K562 (cell line): Measurements from ENCODE around the gene ORC1. TPM values are rescaled to one million over a fixed set of nuclear protein-coding genes. Genes with fewer than 3 reads are reported as not detected.

Experiments used
- ATAC-seq: fragments of 200-7000 bp; cut with Tn5 transposase; 3 replicates; pipeline ENCODE4 v1.9.1; 2020; ENCODE audit warnings: moderate library complexity
- BruUV-seq: library from RNA; stranded (reverse); fragments of 400-500 nt; replicated peaks from 2 replicates; lab custom pipeline; 2021; lab: Mats Ljungman, UMichigan
- CTCF ChIA-PET: fragments of 300-600 bp; formaldehyde crosslinking; extraction: SDS; loops from one replicate; lab custom pipeline; 2021; ENCODE audit warnings: low intra/inter-chr PET ratio; lab: Yijun Ruan, JAX
- POLR2A ChIA-PET: fragments of 300-600, 350-650 bp; sonication (Branson Sonifier 250); formaldehyde crosslinking; extraction: SDS; loops from one replicate; lab custom pipeline; 2021; ENCODE audit warnings: antibody characterized with exemption, inconsistent platforms; lab: Yijun Ruan, JAX
- DNase-seq, 4 experiments: peaks; one replicate each; pipeline versions ENCODE4 v3.0.0 to v3.0.0-alpha.2; 2011 to 2018; ENCODE audit warnings: low spot score in 3 of 4, mixed read lengths in 3 of 4; ENCODE audit errors: extremely low read depth in 1 of 4
- FAIRE-seq: peaks from 2 replicates; lab custom pipeline; 2011; peaks lifted over from hg19 to GRCh38; lab: Jason Lieb, UNC
- H2AFZ ChIP-seq: 2 replicates; pipeline ENCODE4 v1.6.0; 2011; ENCODE audit warnings: low read depth, low read length, control low read depth, inconsistent platforms
- H3K27ac ChIP-seq: fragments of 200-600 bp; 3 replicates; pipeline ENCODE4 v1.8.0; 2011; ENCODE audit warnings: low read depth, mild to moderate bottlenecking, control low read depth, inconsistent platforms, low read length, moderate library complexity, mixed read lengths; ENCODE audit errors: extremely low read depth
- H3K27me3 ChIP-seq, 2 experiments: fragments of 300-600 bp in 1 of 2; 2 replicates in 1 of 2; 3 replicates in 1 of 2; pipeline versions ENCODE4 v1.6.0 to v1.8.0; 2011; ENCODE audit warnings: inconsistent platforms in 2 of 2, low read length in 2 of 2, mild to moderate bottlenecking in 1 of 2, mixed read lengths in 1 of 2, moderate library complexity in 1 of 2; ENCODE audit not compliant: control insufficient read depth in 2 of 2, insufficient read depth in 2 of 2
- H3K36me3 ChIP-seq: fragments of 300-600 bp; 3 replicates; pipeline ENCODE4 v1.8.0; 2011; ENCODE audit warnings: mild to moderate bottlenecking, low read length, inconsistent platforms; ENCODE audit not compliant: control insufficient read depth, insufficient read depth
- H3K4me1 ChIP-seq, 2 experiments: fragments of 200-600 bp in 1 of 2; replicated peaks in 1 of 2; 2 replicates in 1 of 2; 3 replicates in 1 of 2; pipeline versions ENCODE4 v1.5.1 to v1.8.0; 2011; ENCODE audit warnings: inconsistent platforms in 2 of 2, low read length in 2 of 2, mild to moderate bottlenecking in 1 of 2, mixed read lengths in 1 of 2, moderate library complexity in 1 of 2; ENCODE audit not compliant: control insufficient read depth in 2 of 2, insufficient read depth in 2 of 2
- H3K4me2 ChIP-seq: 2 replicates; pipeline ENCODE4 v1.6.1; 2011; ENCODE audit warnings: low read length, control low read depth, inconsistent platforms, mixed read lengths; ENCODE audit not compliant: insufficient read depth
- H3K4me3 ChIP-seq: fragments of 200-600 bp; sonication (generic), shearing (Covaris generic); 2 replicates; pipeline ENCODE4 v1.5.1; 2016; ENCODE audit warnings: control low read depth, inconsistent platforms
- H3K79me2 ChIP-seq: fragments of 200-600 bp; 3 replicates; pipeline ENCODE4 v1.8.0; 2011; ENCODE audit warnings: low read length, inconsistent platforms; ENCODE audit not compliant: control insufficient read depth, insufficient read depth
- H3K9ac ChIP-seq, 2 experiments: 2 replicates each; pipeline versions ENCODE4 v1.6.0 to v1.6.1; 2011; ENCODE audit warnings: low read depth in 2 of 2, low read length in 2 of 2, control low read depth in 1 of 2, inconsistent platforms in 1 of 2, mild to moderate bottlenecking in 1 of 2, mixed read lengths in 1 of 2; ENCODE audit not compliant: insufficient read depth in 1 of 2
- H3K9me1 ChIP-seq: one replicate; pipeline ENCODE4 v1.6.0; 2011; ENCODE audit warnings: inconsistent platforms, mild to moderate bottlenecking, low read length, moderate library complexity; ENCODE audit not compliant: control insufficient read depth, insufficient read depth
- H3K9me3 ChIP-seq: replicated peaks from 2 replicates; pipeline ENCODE4 v1.5.1; 2011; ENCODE audit warnings: low read depth, low read length, inconsistent platforms; ENCODE audit not compliant: control insufficient read depth, insufficient read depth
- H4K20me1 ChIP-seq: replicated peaks from 2 replicates; pipeline ENCODE4 v1.6.1; 2011; ENCODE audit warnings: low read length, inconsistent platforms, mixed read lengths; ENCODE audit not compliant: control insufficient read depth, insufficient read depth
- ATF7 ChIP-seq: fragments of 450-650 bp; IDR thresholded peaks from 2 replicates; pipeline ENCODE4 v1.7.1; 2014; ENCODE audit warnings: mild to moderate bottlenecking, moderate library complexity
- EP300 ChIP-seq: IDR thresholded peaks from 2 replicates; pipeline ENCODE4 v1.6.1; 2012; ENCODE audit warnings: low read length, improper control_type of control experiment
- GATAD2B ChIP-seq: fragments of 450-650 bp; IDR thresholded peaks from 2 replicates; pipeline ENCODE4 v1.6.1; 2017; ENCODE audit warnings: mild to moderate bottlenecking, borderline replicate concordance
- MIER1 ChIP-seq: fragments of 450-650 bp; IDR thresholded peaks from 2 replicates; pipeline ENCODE4 v1.6.1; 2016; ENCODE audit warnings: antibody characterized with exemption, mild to moderate bottlenecking, low read depth
- TARDBP ChIP-seq: fragments of 450-650 bp; IDR thresholded peaks from 2 replicates; pipeline ENCODE4 v1.6.1; 2016
- ZNF3 ChIP-seq: fragments of 250-450 bp; sonication (Bioruptor Pico); IDR thresholded peaks from 2 replicates; pipeline ENCODE4 v1.5.0; 2021; ENCODE audit warnings: mild to moderate bottlenecking, moderate library complexity
- WGBS: fragments of 100-300 bp; shearing (Covaris generic); methylation state at CpG from one replicate; pipeline ENCODE4 v1.1.6; 2016; ENCODE audit warnings: low coverage, mixed read lengths; ENCODE audit not compliant: insufficient coverage; ENCODE audit errors: missing lambda C conversion rate; 5-methylcytosine and 5-hydroxymethylcytosine counted together
- in situ Hi-C: fragments of 300-500 bp; cut with MboI; formaldehyde crosslinking; loops from 4 replicates; pipeline ENCODE4 v1.15.0; 2018; ENCODE audit warnings: inconsistent platforms, mixed read lengths
- intact Hi-C: fragments of 100-400 bp; cut with micrococcal nuclease; formaldehyde crosslinking; loops from 2 replicates; pipeline ENCODE4 v1.14.2; 2022
- polyA plus RNA-seq, 8 experiments: library from polyadenylated mRNA; depleted of rRNA in 4 of 8; stranded (reverse) in 5 of 8; unstranded in 3 of 8; fragments of >200 nt; fragmentation: Nextera tagmentation in 2 of 8; fragmentation: Illumina TruSeq in 1 of 8; extraction: Ambion mirVana in 2 of 8; extraction: Trizol in 1 of 8; gene quantifications; 2 replicates each; pipeline versions ENCODE4 v1.2.1 to v1.2.3, GENCODE V29; 2011 to 2014; ENCODE audit warnings: inconsistent platforms in 1 of 8, missing spikeins in 1 of 8
- total RNA-seq, 7 experiments: library from RNA; depleted of rRNA in 6 of 7; stranded (reverse); fragments of >200 nt in 6 of 7; fragmentation: Illumina TruSeq in 2 of 7; extraction: Trizol in 2 of 7; gene quantifications; 2 replicates each; pipeline versions ENCODE4 v1.2.1 to v1.2.3, GENCODE V29; 2011 to 2021; ENCODE audit warnings: low replicate concordance in 1 of 7
- TF ChIP-seq, protein P1 (sequence below): fragments of 450-650 bp; IDR thresholded peaks from 2 replicates; pipeline ENCODE4 v1.6.1; 2017; ENCODE audit warnings: antibody characterized with exemption, mild to moderate bottlenecking
- TF ChIP-seq, protein P2 (sequence below), 2 experiments: fragments of 450-650 bp; IDR thresholded peaks; 2 replicates each; pipeline ENCODE4 v1.6.1; 2018; ENCODE audit warnings: mild to moderate bottlenecking in 2 of 2, low read depth in 1 of 2; ENCODE audit not compliant: partially characterized antibody in 2 of 2
- TF ChIP-seq, protein P3 (sequence below): fragments of 200-400 bp; formaldehyde crosslinking; IDR thresholded peaks from 2 replicates; pipeline ENCODE4 v1.6.1; 2017; ENCODE audit warnings: mild to moderate bottlenecking, low read depth, low read length, moderate library complexity

The ORC1 gene
- total and polyA plus RNA-seq, 9 of the 15 experiments (the other 6 are each of a cell fraction or from before 2014, with no cell fraction given), result 26.4 to 91.6 (median 69.7) TPM

DNA sequence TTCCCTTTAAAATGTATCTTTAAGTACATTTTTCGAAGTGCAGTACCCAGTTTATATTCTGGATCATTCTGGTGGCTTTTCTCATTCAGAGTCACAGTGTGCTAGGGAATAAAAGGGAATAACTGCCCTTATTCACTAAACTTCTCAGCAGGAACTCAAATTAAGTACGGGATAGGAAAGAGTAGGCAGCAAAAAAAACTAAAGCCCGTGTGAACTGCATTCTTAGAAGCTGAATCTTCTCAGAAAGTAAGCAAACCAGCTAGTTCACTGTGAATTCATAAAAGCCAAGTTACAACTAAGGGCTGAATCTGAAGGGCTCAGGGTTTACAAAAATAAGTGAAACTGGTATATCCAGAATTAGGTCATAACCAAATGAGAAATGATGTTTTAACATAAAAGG, 22.1 kb upstream of the ORC1 start (continued):
- TF ChIP-seq, protein P1, sequence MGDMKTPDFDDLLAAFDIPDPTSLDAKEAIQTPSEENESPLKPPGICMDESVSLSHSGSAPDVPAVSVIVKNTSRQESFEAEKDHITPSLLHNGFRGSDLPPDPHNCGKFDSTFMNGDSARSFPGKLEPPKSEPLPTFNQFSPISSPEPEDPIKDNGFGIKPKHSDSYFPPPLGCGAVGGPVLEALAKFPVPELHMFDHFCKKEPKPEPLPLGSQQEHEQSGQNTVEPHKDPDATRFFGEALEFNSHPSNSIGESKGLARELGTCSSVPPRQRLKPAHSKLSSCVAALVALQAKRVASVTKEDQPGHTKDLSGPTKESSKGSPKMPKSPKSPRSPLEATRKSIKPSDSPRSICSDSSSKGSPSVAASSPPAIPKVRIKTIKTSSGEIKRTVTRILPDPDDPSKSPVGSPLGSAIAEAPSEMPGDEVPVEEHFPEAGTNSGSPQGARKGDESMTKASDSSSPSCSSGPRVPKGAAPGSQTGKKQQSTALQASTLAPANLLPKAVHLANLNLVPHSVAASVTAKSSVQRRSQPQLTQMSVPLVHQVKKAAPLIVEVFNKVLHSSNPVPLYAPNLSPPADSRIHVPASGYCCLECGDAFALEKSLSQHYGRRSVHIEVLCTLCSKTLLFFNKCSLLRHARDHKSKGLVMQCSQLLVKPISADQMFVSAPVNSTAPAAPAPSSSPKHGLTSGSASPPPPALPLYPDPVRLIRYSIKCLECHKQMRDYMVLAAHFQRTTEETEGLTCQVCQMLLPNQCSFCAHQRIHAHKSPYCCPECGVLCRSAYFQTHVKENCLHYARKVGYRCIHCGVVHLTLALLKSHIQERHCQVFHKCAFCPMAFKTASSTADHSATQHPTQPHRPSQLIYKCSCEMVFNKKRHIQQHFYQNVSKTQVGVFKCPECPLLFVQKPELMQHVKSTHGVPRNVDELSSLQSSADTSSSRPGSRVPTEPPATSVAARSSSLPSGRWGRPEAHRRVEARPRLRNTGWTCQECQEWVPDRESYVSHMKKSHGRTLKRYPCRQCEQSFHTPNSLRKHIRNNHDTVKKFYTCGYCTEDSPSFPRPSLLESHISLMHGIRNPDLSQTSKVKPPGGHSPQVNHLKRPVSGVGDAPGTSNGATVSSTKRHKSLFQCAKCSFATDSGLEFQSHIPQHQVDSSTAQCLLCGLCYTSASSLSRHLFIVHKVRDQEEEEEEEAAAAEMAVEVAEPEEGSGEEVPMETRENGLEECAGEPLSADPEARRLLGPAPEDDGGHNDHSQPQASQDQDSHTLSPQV, result 0 out of 2 replicates have a peak, but pooled peaks have one; percentile 15

DNA sequence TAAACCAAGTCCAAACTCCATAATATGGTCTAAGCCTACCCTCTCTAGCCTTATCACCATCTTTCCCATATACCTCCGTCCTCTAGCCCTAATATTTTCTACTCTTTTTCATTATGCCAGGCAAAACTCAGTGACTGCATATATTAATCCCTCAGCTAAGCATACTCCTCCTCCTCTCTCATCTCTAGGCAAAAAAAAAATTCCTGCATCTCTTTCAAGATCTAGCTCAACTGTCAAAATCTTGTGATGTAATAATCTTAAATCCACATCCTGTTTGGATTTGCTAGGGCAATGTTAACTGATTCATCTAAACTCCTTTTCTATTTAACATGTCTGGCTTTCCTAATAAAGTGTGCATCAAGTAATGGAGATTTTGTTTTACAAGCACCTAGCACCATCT, 20.6 kb upstream of the ORC1 start:
- CTCF ChIA-PET, result interaction anchor here (0.6 kb wide), 1 partner anchor 242 kb away, joined by 3 read pairs; no protein-coding TSS in a partner anchor
- Histone ChIP-seq H3K27me3 (no peaks in the 10 kb centered on the region), H2AFZ (no peak overlapping the region), H3K4me2 (no peak overlapping the region), H3K9me1 (no peaks in the 10 kb centered on the region), H3K9me3 (no peaks in the 10 kb centered on the region), H4K20me1 (no peaks in the 10 kb centered on the region), H3K36me3 (peaks cover 48% of the 10 kb centered on the region; the same call in 2 of the 3 replicates), H3K4me1 (peaks cover 0 to 21% of the 10 kb centered on the region in 2 experiments; a peak in 4 of 5 replicates), H3K9ac (no peak overlapping the region), H3K4me3 (no peak overlapping the region), H3K27ac (peak overlapping the region; percentile 56; the same call in 2 of the 3 replicates), H3K79me2 (no peaks in the 10 kb centered on the region)
- POLR2A ChIA-PET, result interaction anchor here (0.6 to 2.1 kb wide), 6 partner anchors 8 to 235 kb away, joined by 3 to 10 read pairs (median 5); partner anchors contain the start of genes ORC1 and PRPF38A
- no TSS peak for BruUV-seq
- intact Hi-C loops, result no loop called here
- no peak for DNase-seq
- in situ Hi-C loops, result no loop called here
- FAIRE-seq, result no peak
- ATAC-seq, result peak; percentile 14
- WGBS, result 86% methylated on average over 1 of the region's 1 CpG
- TF ChIP-seq MIER1, result no peak
- TF ChIP-seq GATAD2B, result no peak
- TF ChIP-seq, protein P2, sequence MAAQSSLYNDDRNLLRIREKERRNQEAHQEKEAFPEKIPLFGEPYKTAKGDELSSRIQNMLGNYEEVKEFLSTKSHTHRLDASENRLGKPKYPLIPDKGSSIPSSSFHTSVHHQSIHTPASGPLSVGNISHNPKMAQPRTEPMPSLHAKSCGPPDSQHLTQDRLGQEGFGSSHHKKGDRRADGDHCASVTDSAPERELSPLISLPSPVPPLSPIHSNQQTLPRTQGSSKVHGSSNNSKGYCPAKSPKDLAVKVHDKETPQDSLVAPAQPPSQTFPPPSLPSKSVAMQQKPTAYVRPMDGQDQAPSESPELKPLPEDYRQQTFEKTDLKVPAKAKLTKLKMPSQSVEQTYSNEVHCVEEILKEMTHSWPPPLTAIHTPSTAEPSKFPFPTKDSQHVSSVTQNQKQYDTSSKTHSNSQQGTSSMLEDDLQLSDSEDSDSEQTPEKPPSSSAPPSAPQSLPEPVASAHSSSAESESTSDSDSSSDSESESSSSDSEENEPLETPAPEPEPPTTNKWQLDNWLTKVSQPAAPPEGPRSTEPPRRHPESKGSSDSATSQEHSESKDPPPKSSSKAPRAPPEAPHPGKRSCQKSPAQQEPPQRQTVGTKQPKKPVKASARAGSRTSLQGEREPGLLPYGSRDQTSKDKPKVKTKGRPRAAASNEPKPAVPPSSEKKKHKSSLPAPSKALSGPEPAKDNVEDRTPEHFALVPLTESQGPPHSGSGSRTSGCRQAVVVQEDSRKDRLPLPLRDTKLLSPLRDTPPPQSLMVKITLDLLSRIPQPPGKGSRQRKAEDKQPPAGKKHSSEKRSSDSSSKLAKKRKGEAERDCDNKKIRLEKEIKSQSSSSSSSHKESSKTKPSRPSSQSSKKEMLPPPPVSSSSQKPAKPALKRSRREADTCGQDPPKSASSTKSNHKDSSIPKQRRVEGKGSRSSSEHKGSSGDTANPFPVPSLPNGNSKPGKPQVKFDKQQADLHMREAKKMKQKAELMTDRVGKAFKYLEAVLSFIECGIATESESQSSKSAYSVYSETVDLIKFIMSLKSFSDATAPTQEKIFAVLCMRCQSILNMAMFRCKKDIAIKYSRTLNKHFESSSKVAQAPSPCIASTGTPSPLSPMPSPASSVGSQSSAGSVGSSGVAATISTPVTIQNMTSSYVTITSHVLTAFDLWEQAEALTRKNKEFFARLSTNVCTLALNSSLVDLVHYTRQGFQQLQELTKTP (IDR thresholded peaks at IDR 0.05; ENCODE audit: low read depth in 1 of 2, partially characterized antibody in 2 of 2), result peak in 1 of 2 experiments; percentile 2
- peak; percentile 56; the same call in 1 of the 2 replicates for TF ChIP-seq EP300
- 0 out of 2 replicates have a peak, but pooled peaks have one; percentile 12 for TF ChIP-seq ATF7
- 0 out of 2 replicates have a peak, but pooled peaks have one; percentile 43 for TF ChIP-seq ZNF3 (CRISPR knock-in tag)
- no peak for TF ChIP-seq TARDBP
- TF ChIP-seq, protein P3, sequence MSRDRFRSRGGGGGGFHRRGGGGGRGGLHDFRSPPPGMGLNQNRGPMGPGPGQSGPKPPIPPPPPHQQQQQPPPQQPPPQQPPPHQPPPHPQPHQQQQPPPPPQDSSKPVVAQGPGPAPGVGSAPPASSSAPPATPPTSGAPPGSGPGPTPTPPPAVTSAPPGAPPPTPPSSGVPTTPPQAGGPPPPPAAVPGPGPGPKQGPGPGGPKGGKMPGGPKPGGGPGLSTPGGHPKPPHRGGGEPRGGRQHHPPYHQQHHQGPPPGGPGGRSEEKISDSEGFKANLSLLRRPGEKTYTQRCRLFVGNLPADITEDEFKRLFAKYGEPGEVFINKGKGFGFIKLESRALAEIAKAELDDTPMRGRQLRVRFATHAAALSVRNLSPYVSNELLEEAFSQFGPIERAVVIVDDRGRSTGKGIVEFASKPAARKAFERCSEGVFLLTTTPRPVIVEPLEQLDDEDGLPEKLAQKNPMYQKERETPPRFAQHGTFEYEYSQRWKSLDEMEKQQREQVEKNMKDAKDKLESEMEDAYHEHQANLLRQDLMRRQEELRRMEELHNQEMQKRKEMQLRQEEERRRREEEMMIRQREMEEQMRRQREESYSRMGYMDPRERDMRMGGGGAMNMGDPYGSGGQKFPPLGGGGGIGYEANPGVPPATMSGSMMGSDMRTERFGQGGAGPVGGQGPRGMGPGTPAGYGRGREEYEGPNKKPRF, result no peak
